NB4 (cell line): ENCODE data around the gene ABCF3.
"Not testable (repeated sequence)": the region's sequence is repeated elsewhere in the genome, so short reads cannot be mapped to it uniquely, and the experiment has no call there.

Source experiments
- DNase-seq: peaks from one replicate; pipeline ENCODE4 v3.0.0; 2010; ENCODE audit warnings: low read depth
- H3K4me3 ChIP-seq: one replicate; pipeline ENCODE4 v1.5.1; 2011; ENCODE audit warnings: mild to moderate bottlenecking, low read depth, low read length, moderate library complexity
- MYC ChIP-seq: IDR thresholded peaks from 2 replicates; pipeline ENCODE4 v1.6.1; 2011; ENCODE audit warnings: low read depth, low read length
- POLR2A ChIP-seq: IDR thresholded peaks from 2 replicates; pipeline ENCODE4 v1.6.1; 2011; ENCODE audit warnings: mild to moderate bottlenecking; ENCODE audit not compliant: insufficient read length; ENCODE audit errors: extremely low read depth
- TF ChIP-seq, protein P1 (sequence below): IDR thresholded peaks from 2 replicates; pipeline ENCODE4 v1.6.1; 2011; ENCODE audit warnings: low read depth, low read length
- TF ChIP-seq, protein P2 (sequence below): IDR thresholded peaks from one replicate; pipeline ENCODE4 v1.5.1; 2012; ENCODE audit warnings: low read depth, low read length

The ABCF3 gene

DNA sequence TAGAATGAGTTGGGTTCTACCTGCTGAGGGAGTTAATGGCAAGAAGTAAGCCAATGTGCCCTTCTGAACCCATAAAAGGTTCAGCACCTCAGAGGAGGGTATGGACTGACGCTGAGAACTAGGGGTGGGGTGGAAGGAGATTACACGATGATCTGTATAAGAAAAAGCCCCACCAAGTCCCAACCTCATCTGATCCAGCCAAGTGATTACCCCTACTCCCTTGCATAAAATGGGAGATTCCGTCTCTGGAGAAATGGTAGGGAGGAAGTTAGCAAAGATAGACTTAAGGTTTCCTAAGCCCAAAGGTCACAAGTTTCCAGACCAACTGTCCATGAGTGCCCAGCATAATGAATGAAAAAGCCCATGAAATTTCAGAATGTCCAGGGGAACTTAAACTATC is 37.9 kb upstream of the ABCF3 start:
- no peak overlapping the region for H3K4me3 ChIP-seq
- no peak for DNase-seq
- no peak for TF ChIP-seq MYC
- TF ChIP-seq POLR2A = no peak
- TF ChIP-seq, protein P1, sequence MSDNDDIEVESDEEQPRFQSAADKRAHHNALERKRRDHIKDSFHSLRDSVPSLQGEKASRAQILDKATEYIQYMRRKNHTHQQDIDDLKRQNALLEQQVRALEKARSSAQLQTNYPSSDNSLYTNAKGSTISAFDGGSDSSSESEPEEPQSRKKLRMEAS = no peak
- TF ChIP-seq, protein P2, sequence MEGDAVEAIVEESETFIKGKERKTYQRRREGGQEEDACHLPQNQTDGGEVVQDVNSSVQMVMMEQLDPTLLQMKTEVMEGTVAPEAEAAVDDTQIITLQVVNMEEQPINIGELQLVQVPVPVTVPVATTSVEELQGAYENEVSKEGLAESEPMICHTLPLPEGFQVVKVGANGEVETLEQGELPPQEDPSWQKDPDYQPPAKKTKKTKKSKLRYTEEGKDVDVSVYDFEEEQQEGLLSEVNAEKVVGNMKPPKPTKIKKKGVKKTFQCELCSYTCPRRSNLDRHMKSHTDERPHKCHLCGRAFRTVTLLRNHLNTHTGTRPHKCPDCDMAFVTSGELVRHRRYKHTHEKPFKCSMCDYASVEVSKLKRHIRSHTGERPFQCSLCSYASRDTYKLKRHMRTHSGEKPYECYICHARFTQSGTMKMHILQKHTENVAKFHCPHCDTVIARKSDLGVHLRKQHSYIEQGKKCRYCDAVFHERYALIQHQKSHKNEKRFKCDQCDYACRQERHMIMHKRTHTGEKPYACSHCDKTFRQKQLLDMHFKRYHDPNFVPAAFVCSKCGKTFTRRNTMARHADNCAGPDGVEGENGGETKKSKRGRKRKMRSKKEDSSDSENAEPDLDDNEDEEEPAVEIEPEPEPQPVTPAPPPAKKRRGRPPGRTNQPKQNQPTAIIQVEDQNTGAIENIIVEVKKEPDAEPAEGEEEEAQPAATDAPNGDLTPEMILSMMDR = no peak

DNA sequence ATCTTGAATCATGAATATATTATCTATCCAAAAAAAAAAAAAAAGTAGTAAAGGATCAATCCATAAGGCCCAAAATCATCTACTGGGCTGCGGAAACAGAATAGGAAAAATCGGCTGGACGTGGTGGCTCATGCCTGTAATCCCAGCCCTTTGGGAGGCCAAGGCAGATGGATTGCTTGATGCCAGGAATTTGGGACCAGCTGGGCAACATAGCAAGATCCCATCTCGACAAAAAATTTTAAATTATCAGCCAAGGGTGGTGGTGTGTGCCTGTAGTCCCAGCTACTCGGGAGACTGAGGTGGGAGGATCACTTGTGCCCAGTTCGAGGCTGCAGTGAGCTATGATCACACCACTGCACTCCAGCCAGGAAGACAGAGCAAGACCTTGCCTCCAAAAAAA is 36.9 kb upstream of the ABCF3 start:
- DNase-seq = no peak
- TF ChIP-seq, protein P2 = no peak
- TF ChIP-seq POLR2A (no peak), MYC (no peak)
- TF ChIP-seq, protein P1 = no peak
- no peak overlapping the region for H3K4me3 ChIP-seq

DNA sequence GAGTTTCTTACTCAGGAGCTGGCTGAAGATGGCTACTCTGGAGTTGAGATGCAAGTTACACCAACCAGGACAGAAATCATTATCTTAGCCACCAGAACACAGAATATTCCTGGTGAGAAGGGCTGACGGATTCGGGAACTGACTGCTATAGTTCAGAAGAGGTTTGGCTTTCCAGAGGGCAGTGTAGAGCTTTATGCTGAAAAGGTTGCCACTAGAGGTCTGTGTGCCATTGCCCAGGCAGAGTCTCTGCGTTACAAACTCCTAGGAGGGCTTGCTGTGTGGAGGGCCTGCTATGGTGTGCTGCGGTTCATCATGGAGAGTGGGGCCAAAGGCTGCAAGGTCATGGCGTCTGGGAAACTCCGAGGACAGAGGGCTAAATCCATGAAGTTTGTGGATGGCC is 36.2 kb upstream of the ABCF3 start:
- DNase-seq, H3K4me3 ChIP-seq: not testable (repeated sequence)

DNA sequence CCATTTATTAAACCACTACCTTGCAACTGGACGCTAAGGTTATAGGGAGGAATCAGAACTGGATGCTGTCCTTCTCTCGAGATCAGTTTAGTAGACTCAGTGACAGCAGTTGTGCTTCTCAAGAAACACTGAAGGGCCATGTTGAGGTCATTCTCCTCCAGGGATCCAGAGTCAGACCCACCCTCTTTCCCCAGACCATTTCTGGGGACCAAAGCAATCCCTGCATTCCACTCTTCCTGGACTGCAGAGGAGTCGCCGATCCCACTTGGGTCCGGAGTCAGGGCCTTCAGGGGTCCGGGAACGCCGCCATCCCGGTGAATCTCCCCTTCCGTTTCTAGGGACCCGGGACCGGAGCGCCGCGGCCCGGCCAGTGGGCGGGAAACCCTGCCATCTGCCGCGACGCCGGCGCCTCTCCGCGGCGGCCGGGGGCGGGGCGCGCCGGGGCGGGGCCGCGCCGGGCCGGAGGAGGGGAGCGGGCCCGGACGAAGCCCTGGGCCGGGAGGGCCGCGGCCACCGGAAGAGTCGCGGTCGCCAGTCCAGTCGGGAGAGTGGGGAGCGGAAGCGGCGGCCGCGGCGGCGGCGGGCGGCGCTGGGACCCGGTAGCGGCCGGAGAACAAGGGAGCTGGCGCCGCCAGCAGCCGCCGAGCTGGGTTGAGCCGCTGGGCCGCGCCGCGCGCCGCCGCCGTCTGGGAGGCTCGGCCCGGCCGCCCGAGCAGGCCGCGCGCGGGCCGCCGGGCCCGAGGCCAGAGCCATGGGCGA is 30.9 kb upstream of the ABCF3 start, which contains the start of gene DVL3:
Gene DVL3, plus strand, starts transcription at position 493 of the 759 bp plus-strand sequence. Its CDS starts 259 bp downstream, at position 752.
- peak within 1 kb of the TSS; percentile 85 for H3K4me3 ChIP-seq
- peak; percentile 78 for DNase-seq
- TF ChIP-seq, protein P1 = no peak
- TF ChIP-seq POLR2A (peak; percentile 23), MYC (0 out of 2 replicates have a peak, but pooled peaks have one; percentile 20)
- TF ChIP-seq, protein P2 = no peak

DNA sequence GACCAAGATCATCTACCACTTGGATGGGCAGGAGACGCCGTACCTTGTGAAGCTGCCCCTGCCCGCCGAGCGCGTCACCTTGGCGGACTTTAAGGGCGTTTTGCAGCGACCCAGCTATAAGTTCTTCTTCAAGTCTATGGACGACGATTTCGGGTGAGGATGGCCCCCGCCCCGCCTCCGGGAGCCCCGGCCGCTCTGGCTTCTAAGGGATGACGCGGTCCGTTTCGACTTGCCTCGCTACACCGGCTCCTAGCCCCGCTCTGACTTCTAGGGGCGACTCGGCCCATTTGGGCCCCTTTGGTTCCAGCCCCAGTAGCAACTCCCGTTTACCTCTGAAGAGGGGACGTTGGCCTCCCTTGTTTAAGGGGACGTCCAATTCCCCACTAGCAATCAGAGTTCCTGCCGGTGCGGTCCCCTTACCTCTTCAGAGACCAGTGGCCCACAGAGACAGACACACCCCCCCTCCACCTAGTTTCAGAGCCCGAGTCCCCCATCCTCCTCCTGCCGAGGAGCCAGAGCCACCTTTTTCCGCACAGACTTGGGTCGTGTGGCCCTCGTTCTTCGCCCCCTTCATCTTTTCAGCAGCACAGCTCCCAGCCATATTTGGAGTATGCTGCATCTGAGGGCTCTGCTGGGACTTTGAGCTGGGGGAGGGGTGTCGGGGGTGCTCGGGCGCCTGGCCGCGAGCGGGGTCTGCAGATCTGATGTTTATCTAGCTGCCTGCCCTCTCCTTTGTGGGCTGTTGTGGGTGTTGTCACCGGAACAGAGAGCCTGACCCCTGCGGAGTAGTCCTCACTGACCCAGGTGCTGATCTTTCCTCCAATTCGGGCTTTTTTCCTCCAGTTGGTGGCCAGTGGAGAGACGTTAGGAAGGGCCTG is 30.1 kb upstream of the ABCF3 start:
- H3K4me3 ChIP-seq = peak overlapping the region; percentile 85
- DNase-seq = peak; percentile 41
- TF ChIP-seq POLR2A = no peak
- TF ChIP-seq, protein P1 = no peak
- no peak for TF ChIP-seq MYC
- TF ChIP-seq, protein P2 = no peak

DNA sequence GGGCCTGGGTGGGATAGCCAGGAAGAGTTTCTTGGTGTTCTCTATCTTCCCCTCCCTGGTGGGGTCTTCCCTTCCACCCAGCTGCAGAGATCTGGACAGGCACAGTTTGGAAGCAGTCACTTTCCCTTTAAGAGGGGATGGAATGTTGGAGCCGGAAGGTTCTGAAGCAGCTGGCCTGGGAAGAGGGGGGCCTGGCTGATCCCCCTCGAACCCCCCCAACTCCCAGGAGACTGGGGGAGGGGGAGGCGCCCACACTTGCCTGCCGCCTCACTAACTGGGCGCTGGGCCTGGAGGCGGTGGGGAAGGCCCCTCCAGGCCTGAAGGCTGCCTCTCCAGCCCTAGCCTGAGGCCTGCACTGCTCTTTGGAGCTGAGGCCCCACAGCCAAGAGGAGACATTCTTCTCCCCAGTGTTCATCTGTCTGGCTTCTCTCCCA is 29.5 kb upstream of the ABCF3 start:
- TF ChIP-seq, protein P1 = no peak
- TF ChIP-seq POLR2A = no peak
- no peak for TF ChIP-seq MYC
- TF ChIP-seq, protein P2 = no peak
- DNase-seq = peak; percentile 42
- H3K4me3 ChIP-seq = peak overlapping the region; percentile 85
